HG02623 (cell line): ENCODE measurements around the gene PRSS48.
"Not testable (repeated sequence)": the region's sequence is repeated elsewhere in the genome, so short reads cannot be mapped to it uniquely, and the experiment has no call there.

ENCODE experiments used
- ATAC-seq: cut with Tn5 transposase; IDR thresholded peaks from one replicate; pipeline ENCODE4 v1.9.1; 2021; ENCODE audit warnings: moderate library complexity; ENCODE audit not compliant: unreplicated experiment

Gene PRSS48

DNA sequence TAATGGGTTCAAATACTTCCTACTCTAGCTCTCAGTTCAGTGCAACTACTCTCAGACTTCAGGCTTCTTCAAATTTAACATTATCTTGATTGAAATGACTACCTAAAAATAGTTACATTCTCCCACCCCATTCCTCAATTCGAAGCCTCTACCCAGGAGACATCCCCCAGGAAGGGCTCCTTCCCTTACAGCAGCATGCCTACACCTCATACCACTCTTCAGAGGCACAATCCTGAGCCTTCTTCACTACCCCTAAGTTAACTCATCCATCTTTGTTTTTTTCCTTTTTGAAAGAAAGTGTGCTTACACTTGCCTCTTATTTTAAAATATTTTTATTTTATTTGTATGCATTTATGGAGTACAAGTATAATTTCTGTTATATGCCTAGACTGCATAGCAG, 17.2 kb upstream of the PRSS48 start:
- no peak for ATAC-seq

- no peak for ATAC-seq
Measured at GRCh38 chr4:151260526-151260925, 16.4 kb upstream of the PRSS48 start.

DNA sequence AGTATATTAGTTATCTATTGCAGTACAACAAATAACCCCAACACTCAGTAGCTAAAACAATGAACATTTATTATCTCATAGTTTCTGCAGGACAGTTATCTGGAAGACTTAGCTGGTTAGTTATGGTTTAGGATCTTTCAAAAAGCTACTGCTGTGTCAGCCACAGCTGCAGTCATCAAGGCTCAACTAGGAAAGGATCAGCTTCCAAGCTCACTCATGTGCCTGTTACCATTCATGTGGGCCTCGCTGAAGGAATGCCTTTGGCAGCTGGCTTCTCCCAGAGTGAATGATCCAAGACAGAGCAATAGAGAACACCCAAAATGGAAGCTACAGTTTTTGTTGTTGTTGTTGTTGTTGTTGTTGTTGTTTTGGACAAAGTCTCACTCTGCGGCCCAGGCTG, 13.5 kb upstream of the PRSS48 start:
- no peak for ATAC-seq

DNA sequence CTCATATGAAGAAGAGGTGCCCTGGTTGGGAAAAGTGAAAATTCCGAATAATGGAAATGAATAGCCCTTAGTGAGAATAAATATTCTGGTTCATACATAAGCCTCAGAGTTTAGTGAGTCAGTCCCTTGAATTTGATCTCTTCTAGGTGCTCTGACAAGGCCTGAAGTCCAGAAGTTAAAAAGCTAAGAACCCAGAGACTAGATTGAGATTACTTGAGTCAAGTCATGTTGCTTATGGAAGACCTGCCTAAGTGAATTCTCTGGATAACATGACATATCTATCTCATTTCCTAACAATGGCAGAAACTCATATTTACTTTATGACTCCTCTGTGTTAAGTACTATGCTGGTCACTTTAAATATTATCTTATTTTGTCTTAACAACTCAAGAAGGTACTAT, 10.5 kb upstream of the PRSS48 start:
- no peak for ATAC-seq

DNA sequence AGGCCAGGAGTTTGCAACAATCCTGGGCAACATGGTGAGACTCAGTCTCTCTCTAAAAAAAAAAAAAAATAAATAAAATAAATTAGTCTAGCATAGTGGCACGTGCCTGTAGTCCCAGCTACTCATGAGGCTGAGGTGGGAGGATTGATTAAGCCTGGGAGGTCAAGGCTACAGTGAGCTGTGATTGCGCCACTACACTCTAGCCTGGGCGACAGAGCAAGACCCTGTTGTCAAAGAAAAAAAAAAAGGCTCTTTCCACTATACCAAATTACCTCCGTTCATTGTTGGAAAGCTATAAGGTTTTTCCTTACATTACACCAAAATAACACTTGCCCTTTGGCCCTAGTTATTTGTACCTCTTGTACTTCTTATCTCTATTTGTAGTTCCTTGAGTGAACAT, 9.9 kb upstream of the PRSS48 start:
- no peak for ATAC-seq

GRCh38 chr4:151267822-151268535, 9.0 kb upstream of the PRSS48 start:
- no peak for ATAC-seq

GRCh38 chr4:151268905-151269304, 8.1 kb upstream of the PRSS48 start:
- not testable (repeated sequence) for ATAC-seq

DNA sequence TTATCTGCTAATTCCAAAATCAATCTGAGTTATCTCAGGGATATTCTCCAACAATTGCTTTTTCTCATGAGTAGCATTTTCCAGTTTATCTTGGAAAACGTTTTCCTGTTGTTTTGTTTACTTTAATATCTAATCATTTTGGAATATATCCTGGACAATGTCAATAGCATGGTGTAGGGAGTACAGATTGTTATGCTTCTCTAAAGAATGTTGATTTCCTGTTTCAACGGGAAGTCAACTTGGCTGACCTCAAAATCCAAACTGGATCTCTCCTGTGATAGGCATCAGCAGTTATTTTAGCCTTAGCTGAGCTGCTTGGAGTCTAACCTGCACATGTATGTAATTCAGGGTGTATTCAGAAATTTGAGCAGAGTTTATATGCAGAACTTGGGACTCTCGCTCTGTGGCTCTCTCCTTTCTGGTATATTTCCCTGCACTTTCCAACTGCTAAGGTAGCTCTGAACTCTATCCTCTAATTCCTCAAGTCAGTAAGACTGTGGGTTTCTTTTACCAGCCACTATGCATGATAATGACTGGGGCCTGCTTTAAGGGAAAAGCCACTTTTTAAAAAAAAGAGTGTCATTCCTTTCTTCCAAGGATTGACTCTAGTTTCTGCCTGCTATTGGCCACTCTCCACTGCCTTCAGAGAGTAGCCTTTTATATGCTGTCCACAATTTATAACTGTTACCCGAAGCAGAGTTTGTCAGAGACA, 7.7 kb downstream of the PRSS48 start:
- no peak for ATAC-seq

DNA sequence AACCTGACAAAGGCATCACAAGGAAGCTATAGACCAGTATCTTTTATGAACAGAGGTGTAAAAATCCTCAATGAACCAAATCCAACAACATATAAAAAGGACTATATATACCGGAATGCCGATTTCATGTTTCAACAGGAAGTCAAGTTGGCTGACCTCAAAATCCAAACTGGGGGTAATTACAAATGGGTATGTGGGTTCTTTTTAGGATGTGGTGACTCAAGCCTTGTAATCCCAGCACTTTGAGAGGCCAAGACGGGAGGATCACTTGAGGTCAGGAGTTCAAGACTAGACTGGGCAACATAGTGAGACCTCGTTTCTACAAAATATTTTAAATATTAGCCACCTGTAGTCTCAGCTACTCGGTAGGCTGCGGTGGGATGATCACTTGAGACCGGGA, 10.4 kb downstream of the PRSS48 start:
- no peak for ATAC-seq

GRCh38 chr4:151291485-151291884, 14.5 kb downstream of the PRSS48 start:
- ATAC-seq = no peak

- ATAC-seq = no peak
Measured at GRCh38 chr4:151292038-151292437, 15.1 kb downstream of the PRSS48 start.

- no peak for ATAC-seq
Measured at GRCh38 chr4:151294833-151295496, 18.0 kb downstream of the PRSS48 start.

- no peak for ATAC-seq
Measured at GRCh38 chr4:151296227-151296626, 19.3 kb downstream of the PRSS48 start.

DNA sequence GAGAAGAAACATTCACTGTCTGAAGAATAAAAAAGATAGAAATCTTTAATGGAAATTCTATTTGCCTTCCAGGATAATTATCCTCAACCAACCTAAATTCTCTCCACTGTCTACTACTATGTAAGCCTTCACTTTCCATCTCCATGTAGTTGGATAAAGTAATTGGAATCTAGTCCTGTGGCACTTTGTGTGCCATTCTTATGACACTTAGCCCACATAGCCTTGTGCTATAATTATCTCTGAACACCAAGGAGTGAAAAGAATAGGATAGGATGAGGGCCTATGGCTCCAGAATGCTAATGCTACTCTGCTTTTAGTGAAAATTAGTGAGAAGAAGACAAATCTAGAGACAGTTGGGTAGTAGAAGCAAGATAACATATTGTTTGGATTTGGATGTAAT, 20.2 kb downstream of the PRSS48 start:
- ATAC-seq = no peak

DNA sequence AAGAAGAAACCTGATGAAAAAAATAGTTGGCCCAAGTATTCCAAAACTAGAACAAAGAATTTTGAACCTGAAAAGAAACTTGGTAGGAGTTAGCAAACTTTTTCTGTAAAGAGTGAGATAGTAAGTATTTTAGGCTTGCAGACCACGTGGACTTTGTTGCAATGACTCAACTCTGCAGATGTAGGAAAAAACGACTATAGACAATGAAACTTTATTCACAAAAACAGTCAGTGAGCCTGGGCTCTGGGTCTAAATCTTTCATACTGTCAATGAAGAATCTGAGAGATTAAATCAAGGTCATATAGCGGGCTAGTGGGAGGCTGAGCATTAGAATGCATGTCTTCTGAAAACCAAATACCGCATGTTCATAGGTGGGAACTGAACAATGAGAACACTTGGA, 25.5 kb downstream of the PRSS48 start:
- ATAC-seq = no peak

- ATAC-seq = no peak
Measured at GRCh38 chr4:151304226-151304625, 27.3 kb downstream of the PRSS48 start.

DNA sequence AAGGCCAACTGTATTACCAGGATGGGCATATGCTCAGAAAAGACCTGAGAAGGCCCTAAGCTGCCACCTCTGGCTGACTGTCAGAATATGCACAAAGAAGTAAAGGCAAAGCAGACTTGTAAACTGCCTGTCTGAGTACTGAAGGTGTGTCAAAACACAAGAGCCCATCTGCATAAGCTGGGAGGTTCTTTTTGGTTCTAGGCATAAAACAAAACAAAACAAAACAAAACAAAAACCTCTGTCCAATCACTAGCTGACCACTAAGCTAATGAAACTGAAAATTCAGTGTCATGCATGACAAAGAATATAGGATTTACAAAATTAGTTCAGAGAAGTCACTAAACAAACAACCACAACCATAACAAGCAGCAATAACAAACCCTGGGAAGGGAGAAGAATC, 27.8 kb downstream of the PRSS48 start:
- ATAC-seq = peak; percentile 80

- ATAC-seq = no peak
Measured at GRCh38 chr4:151310124-151310728, 33.3 kb downstream of the PRSS48 start.

DNA sequence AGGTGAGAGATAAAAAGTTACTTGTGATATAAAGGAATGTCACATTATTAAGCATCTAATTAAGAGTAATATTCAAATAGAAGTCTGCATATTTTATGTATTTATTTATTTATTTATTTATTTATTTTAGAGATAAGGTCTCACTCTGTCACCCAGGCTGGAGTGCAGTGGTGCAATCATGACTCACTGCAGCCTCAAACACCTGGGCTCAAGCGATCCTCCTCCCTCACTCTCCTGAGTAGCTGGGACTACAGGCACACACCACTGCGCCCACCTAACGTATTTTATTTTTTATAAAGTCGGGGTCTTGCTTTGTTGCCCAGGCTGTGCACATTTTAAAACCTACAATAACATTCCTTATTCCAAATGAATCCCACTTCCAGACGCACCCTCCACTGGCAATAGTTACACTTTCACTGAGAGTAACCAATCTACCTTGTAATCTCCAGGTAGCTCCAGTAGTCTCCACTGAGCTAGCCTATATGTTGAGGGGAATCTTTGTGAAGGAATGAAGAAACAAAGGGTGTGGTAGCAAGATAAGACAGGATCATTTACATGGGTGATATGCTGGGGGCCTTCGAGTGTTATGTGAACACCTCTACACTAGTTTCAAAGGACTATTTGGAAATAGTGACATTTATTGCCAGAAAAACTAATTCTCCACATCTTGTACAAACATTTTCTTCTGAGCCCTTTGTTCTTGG, 36.5 kb downstream of the PRSS48 start:
- ATAC-seq = no peak

DNA sequence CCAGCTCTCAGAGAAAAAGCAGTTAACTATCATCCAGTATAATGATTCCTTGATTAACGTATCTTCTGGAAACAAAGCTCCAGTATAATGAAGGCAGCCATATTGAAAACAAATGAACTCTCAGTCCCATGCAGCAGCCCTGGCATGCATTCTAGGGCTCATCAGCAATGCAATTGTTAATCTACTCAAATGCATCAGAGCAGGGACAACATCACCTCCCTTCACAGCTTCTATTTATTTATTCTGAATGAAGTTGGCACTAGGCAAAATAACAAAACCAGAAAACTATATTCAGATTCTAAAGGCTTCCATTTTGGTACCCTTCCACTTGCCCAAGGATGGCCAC, 37.0 kb downstream of the PRSS48 start:
- no peak for ATAC-seq

GRCh38 chr4:151314479-151314878, 37.5 kb downstream of the PRSS48 start:
- no peak for ATAC-seq
